ENCODE data around the gene SMYD1. TPM values are rescaled to one million over a fixed set of nuclear protein-coding genes. Genes with fewer than 3 reads are reported as not detected.

Gene SMYD1
- total and polyA plus RNA-seq, 2 donors from 2014 or later = not detected

- no peak for FAIRE-seq
- TF ChIP-seq CTCF (IDR thresholded peaks at IDR 0.05; ENCODE audit: borderline replicate concordance, extremely low read depth, insufficient read depth) = no peak
- intact Hi-C loops (cut with DNase I) = no loop called here
- Histone ChIP-seq H3K4me3 (ENCODE audit: low read length in 3 of 3) (no peak overlapping the region), H3K27ac (ENCODE audit: low read depth in 2 of 2, low read length in 2 of 2) (no peak overlapping the region), H3K9me3 (ENCODE audit: control insufficient read depth in 2 of 3, insufficient read depth in 1 of 3, low read length in 3 of 3) (no peaks in the 10 kb centered on the region), H3K4me1 (ENCODE audit: control insufficient read depth in 2 of 3, insufficient read depth in 2 of 3, low read depth in 1 of 3, low read length in 3 of 3) (no peaks in the 10 kb centered on the region), H3K36me3 (ENCODE audit: control insufficient read depth in 2 of 3, insufficient read depth in 3 of 3, low read length in 3 of 3) (no peaks in the 10 kb centered on the region), H3K9ac (ENCODE audit: low read length in 3 of 3) (no peak overlapping the region), H3K27me3 (ENCODE audit: control insufficient read depth, insufficient read depth, low read length) (no peaks in the 10 kb centered on the region)
- no peak for DNase-seq
Observed at GRCh38 chr2:88068044-88068443, 419 bp downstream of the SMYD1 start.

- no peaks in the 10 kb centered on the region for H3K4me1 ChIP-seq (ENCODE audit: control insufficient read depth in 2 of 3, insufficient read depth in 2 of 3, low read depth in 1 of 3, low read length in 3 of 3)
- TF ChIP-seq CTCF (IDR thresholded peaks at IDR 0.05; ENCODE audit: borderline replicate concordance, extremely low read depth, insufficient read depth) = no peak
- intact Hi-C loops (cut with DNase I) = no loop called here
- no peak overlapping the region for H3K9ac ChIP-seq (ENCODE audit: low read length in 3 of 3)
- no peaks in the 10 kb centered on the region for H3K36me3 ChIP-seq (ENCODE audit: control insufficient read depth in 2 of 3, insufficient read depth in 3 of 3, low read length in 3 of 3)
- no peaks in the 10 kb centered on the region for H3K27me3 ChIP-seq (ENCODE audit: control insufficient read depth, insufficient read depth, low read length)
- H3K9me3 ChIP-seq (ENCODE audit: control insufficient read depth in 2 of 3, insufficient read depth in 1 of 3, low read length in 3 of 3) = no peaks in the 10 kb centered on the region
- H3K27ac ChIP-seq (ENCODE audit: low read depth in 2 of 2, low read length in 2 of 2) = no peak overlapping the region
- FAIRE-seq (no peak), DNase-seq (no peak)
- no peak overlapping the region for H3K4me3 ChIP-seq (ENCODE audit: low read length in 3 of 3)
Observed at GRCh38 chr2:88069117-88069516, 1.5 kb downstream of the SMYD1 start.

GRCh38 chr2:88070055-88070454 is 2.4 kb downstream of the SMYD1 start:
- Histone ChIP-seq H3K27me3 (ENCODE audit: control insufficient read depth, insufficient read depth, low read length) (no peaks in the 10 kb centered on the region), H3K4me3 (ENCODE audit: low read length in 3 of 3) (no peak overlapping the region), H3K27ac (ENCODE audit: low read depth in 2 of 2, low read length in 2 of 2) (no peak overlapping the region), H3K36me3 (ENCODE audit: control insufficient read depth in 2 of 3, insufficient read depth in 3 of 3, low read length in 3 of 3) (no peaks in the 10 kb centered on the region), H3K4me1 (ENCODE audit: control insufficient read depth in 2 of 3, insufficient read depth in 2 of 3, low read depth in 1 of 3, low read length in 3 of 3) (no peaks in the 10 kb centered on the region), H3K9ac (ENCODE audit: low read length in 3 of 3) (no peak overlapping the region), H3K9me3 (ENCODE audit: control insufficient read depth in 2 of 3, insufficient read depth in 1 of 3, low read length in 3 of 3) (no peaks in the 10 kb centered on the region)
- DNase-seq (no peak), FAIRE-seq (no peak)
- no peak for TF ChIP-seq CTCF (IDR thresholded peaks at IDR 0.05; ENCODE audit: borderline replicate concordance, extremely low read depth, insufficient read depth)
- intact Hi-C loops (cut with DNase I) = no loop called here

- no peaks in the 10 kb centered on the region for H3K4me1 ChIP-seq (ENCODE audit: control insufficient read depth in 2 of 3, insufficient read depth in 2 of 3, low read depth in 1 of 3, low read length in 3 of 3)
- no peak overlapping the region for H3K27ac ChIP-seq (ENCODE audit: low read depth in 2 of 2, low read length in 2 of 2)
- no peak overlapping the region for H3K4me3 ChIP-seq (ENCODE audit: low read length in 3 of 3)
- H3K36me3 ChIP-seq (ENCODE audit: control insufficient read depth in 2 of 3, insufficient read depth in 3 of 3, low read length in 3 of 3) = no peaks in the 10 kb centered on the region
- intact Hi-C loops (cut with DNase I) = no loop called here
- no peaks in the 10 kb centered on the region for H3K27me3 ChIP-seq (ENCODE audit: control insufficient read depth, insufficient read depth, low read length)
- no peak for TF ChIP-seq CTCF (IDR thresholded peaks at IDR 0.05; ENCODE audit: borderline replicate concordance, extremely low read depth, insufficient read depth)
- no peaks in the 10 kb centered on the region for H3K9me3 ChIP-seq (ENCODE audit: control insufficient read depth in 2 of 3, insufficient read depth in 1 of 3, low read length in 3 of 3)
- DNase-seq (no peak), FAIRE-seq (no peak)
- no peak overlapping the region for H3K9ac ChIP-seq (ENCODE audit: low read length in 3 of 3)
Observed at GRCh38 chr2:88071365-88071764, 3.7 kb downstream of the SMYD1 start.
